H1 (cell line): ENCODE results near the gene SCYL2. TPM values are rescaled to one million over a fixed set of nuclear protein-coding genes. Genes with fewer than 3 reads are reported as not detected.

Experiments
- CTCF ChIA-PET: fragments of 300-600 bp; sonication (Branson Sonifier 250); formaldehyde crosslinking; loops from one replicate; lab custom pipeline; 2021; ENCODE audit not compliant: partially characterized antibody; lab: Charles Lee
- POLR2A ChIA-PET: fragments of 300-600 bp; sonication (Branson Sonifier 250); formaldehyde crosslinking; loops from one replicate; lab custom pipeline; 2021; ENCODE audit warnings: inconsistent platforms; ENCODE audit not compliant: partially characterized antibody; lab: Charles Lee
- DNase-seq, 2 experiments: peaks; one replicate each; pipeline versions ENCODE4 v3.0.0 to v3.0.0-alpha.2; 2010 to 2022; ENCODE audit warnings: low spot score in 2 of 2, low read depth in 1 of 2, mixed read lengths in 1 of 2
- FAIRE-seq: peaks from 2 replicates; lab custom pipeline; 2011; peaks lifted over from hg19 to GRCh38; lab: Jason Lieb, UNC
- H2AFZ ChIP-seq: 2 replicates; pipeline ENCODE4 v1.8.1; 2012; ENCODE audit warnings: low read length, inconsistent platforms
- H2AK5ac ChIP-seq: 2 replicates; pipeline ENCODE4 v1.6.1; 2013; ENCODE audit warnings: low read depth, low read length
- H2BK120ac ChIP-seq: replicated peaks from 2 replicates; pipeline ENCODE3; 2013; ENCODE audit warnings: low read depth, low read length, inconsistent platforms
- H2BK12ac ChIP-seq: 2 replicates; pipeline ENCODE4 v1.6.1; 2013; ENCODE audit warnings: low read depth, low read length
- H2BK15ac ChIP-seq: 2 replicates; pipeline ENCODE4 v1.6.1; 2013; ENCODE audit warnings: low read length
- H2BK20ac ChIP-seq: 2 replicates; pipeline ENCODE4 v1.6.1; 2013; ENCODE audit warnings: low read length
- H2BK5ac ChIP-seq: 2 replicates; pipeline ENCODE4 v1.6.1; 2013; ENCODE audit warnings: low read depth, low read length
- H3K14ac ChIP-seq: 2 replicates; pipeline ENCODE4 v1.6.1; 2013; ENCODE audit warnings: inconsistent platforms; ENCODE audit not compliant: insufficient read length
- H3K18ac ChIP-seq: 2 replicates; pipeline ENCODE4 v1.6.1; 2013; ENCODE audit warnings: low read length; ENCODE audit errors: extremely low read depth
- H3K23ac ChIP-seq: 2 replicates; pipeline ENCODE4 v1.6.1; 2013; ENCODE audit warnings: inconsistent platforms; ENCODE audit not compliant: insufficient read length
- H3K23me2 ChIP-seq: 2 replicates; pipeline ENCODE4 v1.6.1; 2013; ENCODE audit warnings: low read depth, low read length
- H3K27ac ChIP-seq: 2 replicates; pipeline ENCODE4 v1.6.1; 2011; ENCODE audit warnings: low read depth, low read length, inconsistent platforms
- H3K27me3 ChIP-seq, 4 experiments: replicated peaks in 1 of 4; 1 replicate in 1 of 4; 2 replicates in 3 of 4; pipeline versions ENCODE4 v1.6.1 to v1.8.1; 2011 to 2013; ENCODE audit warnings: low read length in 3 of 4, mild to moderate bottlenecking in 3 of 4, inconsistent platforms in 2 of 4, mixed read lengths in 2 of 4, moderate library complexity in 1 of 4; ENCODE audit not compliant: control insufficient read depth in 3 of 4, insufficient read depth in 3 of 4; ENCODE audit errors: extremely low read depth in 1 of 4
- H3K36me3 ChIP-seq, 4 experiments: 2 replicates each; pipeline versions ENCODE4 v1.6.1 to v1.8.1; 2011 to 2013; ENCODE audit warnings: mild to moderate bottlenecking in 4 of 4, low read length in 3 of 4, moderate library complexity in 2 of 4, control low read depth in 1 of 4, inconsistent platforms in 1 of 4; ENCODE audit not compliant: insufficient read depth in 4 of 4, control insufficient read depth in 2 of 4
- H3K4ac ChIP-seq: replicated peaks from 2 replicates; pipeline ENCODE3; 2013; ENCODE audit warnings: low read length, low read depth, mixed read lengths, inconsistent platforms; ENCODE audit not compliant: insufficient read length
- H3K4me1 ChIP-seq, 4 experiments: replicated peaks in 1 of 4; 1 replicate in 1 of 4; 2 replicates in 3 of 4; pipeline versions ENCODE4 v1.6.1 to v1.8.1; 2011 to 2013; ENCODE audit warnings: low read length in 3 of 4, inconsistent platforms in 2 of 4, mixed read lengths in 1 of 4; ENCODE audit not compliant: insufficient read depth in 4 of 4, control insufficient read depth in 3 of 4
- H3K4me2 ChIP-seq, 2 experiments: 2 replicates each; pipeline versions ENCODE4 v1.6.1 to v1.8.1; 2011 to 2013; ENCODE audit warnings: low read depth in 2 of 2, low read length in 2 of 2, control low read depth in 1 of 2, inconsistent platforms in 1 of 2, mild to moderate bottlenecking in 1 of 2; ENCODE audit not compliant: insufficient read depth in 1 of 2
- H3K4me3 ChIP-seq, 4 experiments: fragments of 200-600, 300-600 bp in 1 of 4; sonication (generic), shearing (Covaris generic), sonication (Bioruptor Twin) in 1 of 4; 2 replicates each; pipeline versions ENCODE4 v1.5.1 to v1.8.1; 2011 to 2016; ENCODE audit warnings: low read length in 4 of 4, low read depth in 3 of 4, control low read depth in 2 of 4, inconsistent platforms in 2 of 4, mild to moderate bottlenecking in 2 of 4, mixed read lengths in 1 of 4, moderate library complexity in 1 of 4; ENCODE audit not compliant: insufficient read depth in 2 of 4; ENCODE audit errors: extremely low read depth in 1 of 4
- H3K56ac ChIP-seq: replicated peaks from 2 replicates; pipeline ENCODE3; 2013; ENCODE audit warnings: low read depth, mild to moderate bottlenecking, mixed read lengths, low read length, inconsistent platforms; ENCODE audit not compliant: insufficient read length
- H3K79me1 ChIP-seq: 2 replicates; pipeline ENCODE4 v1.6.1; 2013; ENCODE audit warnings: low read depth, low read length, control low read depth
- H3K79me2 ChIP-seq, 2 experiments: 2 replicates each; pipeline versions ENCODE4 v1.6.1 to v1.8.1; 2012 to 2013; ENCODE audit warnings: low read length in 2 of 2, mild to moderate bottlenecking in 2 of 2, inconsistent platforms in 1 of 2; ENCODE audit not compliant: insufficient read depth in 2 of 2, control insufficient read depth in 1 of 2
- H3K9ac ChIP-seq, 4 experiments: replicated peaks in 1 of 4; 1 replicate in 1 of 4; 2 replicates in 3 of 4; pipeline versions ENCODE4 v1.6.1 to v1.8.1; 2011 to 2013; ENCODE audit warnings: low read depth in 3 of 4, low read length in 3 of 4, control low read depth in 2 of 4, mild to moderate bottlenecking in 2 of 4, moderate library complexity in 2 of 4, inconsistent platforms in 1 of 4; ENCODE audit errors: extremely low read depth in 1 of 4
- H3K9me3 ChIP-seq, 2 experiments: 2 replicates each; pipeline versions ENCODE4 v1.6.1 to v1.8.1; 2012 to 2013; ENCODE audit warnings: mild to moderate bottlenecking in 2 of 2, moderate library complexity in 2 of 2, control low read depth in 1 of 2, inconsistent platforms in 1 of 2, low read depth in 1 of 2, low read length in 1 of 2, mixed read lengths in 1 of 2; ENCODE audit not compliant: insufficient read depth in 2 of 2
- H4K20me1 ChIP-seq, 2 experiments: replicated peaks in 1 of 2; 2 replicates each; pipeline versions ENCODE3 to v1.8.1; 2011 to 2013; ENCODE audit warnings: inconsistent platforms in 2 of 2, low read length in 2 of 2, mild to moderate bottlenecking in 1 of 2; ENCODE audit not compliant: insufficient read depth in 2 of 2, control insufficient read depth in 1 of 2
- H4K5ac ChIP-seq: 2 replicates; pipeline ENCODE4 v1.6.1; 2013; ENCODE audit warnings: low read length, low read depth, mixed read lengths, inconsistent platforms; ENCODE audit not compliant: insufficient read length
- H4K8ac ChIP-seq: 2 replicates; pipeline ENCODE4 v1.8.0; 2013; ENCODE audit warnings: mild to moderate bottlenecking, moderate library complexity, low read length, inconsistent platforms; ENCODE audit not compliant: insufficient read depth; ENCODE audit errors: extremely low read depth
- H4K91ac ChIP-seq: replicated peaks from 2 replicates; pipeline ENCODE3; 2013; ENCODE audit warnings: low read length, mixed read lengths, inconsistent platforms; ENCODE audit not compliant: insufficient read length
- ATF3 ChIP-seq: IDR thresholded peaks from 2 replicates; pipeline ENCODE4 v1.6.1; 2011; ENCODE audit warnings: low read depth, mild to moderate bottlenecking, low read length; ENCODE audit not compliant: insufficient read depth
- CHD1 ChIP-seq: IDR thresholded peaks from 2 replicates; pipeline ENCODE4 v1.6.1; 2012; ENCODE audit warnings: low read depth, low read length, improper control_type of control experiment
- JUND ChIP-seq: IDR thresholded peaks from 2 replicates; pipeline ENCODE4 v1.6.1; 2011; ENCODE audit warnings: mild to moderate bottlenecking, improper control_type of control experiment, low read length
- NANOG ChIP-seq: IDR thresholded peaks from 2 replicates; pipeline ENCODE4 v1.6.1; 2011; ENCODE audit warnings: low read length, low read depth, mild to moderate bottlenecking, inconsistent platforms; ENCODE audit not compliant: insufficient read depth, poor library complexity, severe bottlenecking
- POLR2A ChIP-seq, 2 experiments: IDR thresholded peaks; 1 replicate in 1 of 2; 2 replicates in 1 of 2; pipeline ENCODE4 v1.6.1; 2011; ENCODE audit warnings: low read depth in 2 of 2, low read length in 2 of 2, mild to moderate bottlenecking in 2 of 2; ENCODE audit errors: control extremely low read depth in 1 of 2
- RAD21 ChIP-seq, 2 experiments: IDR thresholded peaks in 1 of 2; conservative IDR thresholded peaks in 1 of 2; 2 replicates each; pipeline ENCODE4 v1.6.1; 2011; ENCODE audit warnings: low read depth in 2 of 2, low read length in 2 of 2, improper control_type of control experiment in 1 of 2, inconsistent platforms in 1 of 2, mild to moderate bottlenecking in 1 of 2, moderate library complexity in 1 of 2
- RXRA ChIP-seq: IDR thresholded peaks from 2 replicates; pipeline ENCODE4 v1.6.1; 2011; ENCODE audit warnings: low read depth, mild to moderate bottlenecking, low read length, moderate library complexity; ENCODE audit not compliant: insufficient read depth
- SIN3A ChIP-seq, 2 experiments: IDR thresholded peaks in 1 of 2; conservative IDR thresholded peaks in 1 of 2; 2 replicates each; pipeline ENCODE4 v1.6.1; 2011 to 2012; ENCODE audit warnings: low read length in 2 of 2, improper control_type of control experiment in 1 of 2, low read depth in 1 of 2, mild to moderate bottlenecking in 1 of 2
- SP4 ChIP-seq: IDR thresholded peaks from 2 replicates; pipeline ENCODE4 v1.6.1; 2012; ENCODE audit warnings: low read length, inconsistent platforms
- TCF12 ChIP-seq: IDR thresholded peaks from 2 replicates; pipeline ENCODE4 v1.6.1; 2011; ENCODE audit warnings: low read depth, mild to moderate bottlenecking, low read length
- WGBS, 2 experiments: shearing (Covaris generic) in 1 of 2; methylation state at CpG; one replicate each; pipeline versions ENCODE4 v1.1.6 to v1.1.7; 2013 to 2015; ENCODE audit warnings: low lambda C conversion rate in 2 of 2, mixed read lengths in 2 of 2, inconsistent platforms in 1 of 2, low coverage in 1 of 2, missing lambda C conversion rate in 1 of 2; ENCODE audit not compliant: insufficient replicate concordance in 2 of 2, insufficient coverage in 1 of 2, insufficient read length in 1 of 2; ENCODE audit errors: extremely low coverage in 1 of 2, missing lambda C conversion rate in 1 of 2; 5-methylcytosine and 5-hydroxymethylcytosine counted together
- polyA plus RNA-seq, 7 experiments: library from polyadenylated mRNA; depleted of rRNA in 3 of 7; stranded (reverse) in 5 of 7; unstranded in 2 of 7; fragments of >200 nt in 5 of 7; fragments of 200-250 nt in 2 of 7; gene quantifications; 1 replicate in 5 of 7; 2 replicates in 1 of 7; 4 replicates in 1 of 7; pipeline versions ENCODE4 v1.2.1 to v1.2.3, GENCODE V29; 2011 to 2013; ENCODE audit warnings: missing spikeins in 2 of 7, mixed read lengths in 2 of 7
- total RNA-seq: library from RNA; stranded (reverse); fragmentation: NEBNext Ultra II Directional; extraction: Animal tissue kit (Norgen Biotek cat#: 25700); gene quantifications from 2 replicates; pipeline ENCODE4 v1.2.1, GENCODE V29; 2021

SCYL2 gene
- total and polyA plus RNA-seq, 2 of the 8 experiments (the other 6 are each of a cell fraction or from before 2014, with no cell fraction given), result 8.9 to 48.7 TPM

GRCh38 chr12:100265732-100266584, 1.0 kb upstream of the SCYL2 start:
- ChIA-PET POLR2A (interaction anchor here (0.8 to 1.8 kb wide), 6 partner anchors 11 to 122 kb away, joined by 3 to 10 read pairs (median 3); no protein-coding TSS in a partner anchor), CTCF (interaction anchor here (0.8 to 1.6 kb wide), 5 partner anchors 13 to 289 kb away, joined by 3 to 6 read pairs (median 3); no protein-coding TSS in a partner anchor)
- Histone ChIP-seq H3K56ac (no peak overlapping the region), H3K4ac (no peak overlapping the region), H3K23me2 (0 out of 2 replicates have a peak, but pooled peaks cover 4% of the 10 kb centered on the region), H3K4me2 (peak overlapping the region; percentile 73 to 79), H4K91ac (no peak overlapping the region), H2BK20ac (no peak overlapping the region), H3K36me3 (no peaks in the 10 kb centered on the region), H2AFZ (peak overlapping the region; percentile 93), H2BK120ac (no peak overlapping the region), H3K9me3 (no peaks in the 10 kb centered on the region), H2AK5ac (no peak overlapping the region), H4K5ac (peak overlapping the region; percentile 17), H3K27ac (no peak overlapping the region), H2BK12ac (no peak overlapping the region), H3K4me3 (peak overlapping the region; percentile 77 to 94 (median 84)), H3K79me2 (peaks cover 0 to 34% of the 10 kb centered on the region in 2 experiments; a peak in 3 of 4 replicates), H3K79me1 (no peaks in the 10 kb centered on the region), H2BK5ac (no peak overlapping the region; the same call in 1 of the 2 replicates), H3K4me1 (peaks cover 0 to 9% (median 3%) of the 10 kb centered on the region in 4 experiments; a peak in 3 of 7 replicates), H2BK15ac (no peak overlapping the region), H3K23ac (no peak overlapping the region), H4K20me1 (peaks cover 0 to 5% of the 10 kb centered on the region in 2 experiments), H3K14ac (no peak overlapping the region), H3K18ac (peak overlapping the region; percentile 41), H4K8ac (peak overlapping the region; percentile 41), H3K9ac (peak overlapping the region in 2 of 4 experiments; percentile 36 to 41; a peak in 4 of 7 replicates), H3K27me3 (no peaks in the 10 kb centered on the region)
- WGBS, 2 experiments, result 75% methylated on average over 11 of the region's 11 CpGs; no CpG with 5 or more reads in 1 of the 2 experiments
- FAIRE-seq, result no peak
- DNase-seq, result no peak
- TF ChIP-seq TCF12 (no peak), NANOG (no peak), POLR2A (IDR thresholded peaks at IDR 0.05; ENCODE audit: control extremely low read depth in 1 of 2, low read depth in 2 of 2, low read length in 2 of 2) (no peak), SIN3A (conservative IDR thresholded peaks at IDR 0.05 in 1 of 2, IDR thresholded peaks at IDR 0.05 in 1 of 2; ENCODE audit: low read depth in 1 of 2, low read length in 2 of 2) (no peak), ATF3 (no peak), RXRA (no peak), RAD21 (IDR thresholded peaks at IDR 0.05 in 1 of 2, conservative IDR thresholded peaks at IDR 0.05 in 1 of 2; ENCODE audit: low read depth in 2 of 2, low read length in 2 of 2) (no peak), CHD1 (no peak), JUND (no peak), SP4 (no peak)
